Neural progenitor cell (in vitro differentiated cells): ENCODE results near the gene CMC2. TPM values are rescaled to one million over a fixed set of nuclear protein-coding genes. Genes with fewer than 3 reads are reported as not detected.

Experiments
- DNase-seq: peaks from one replicate; pipeline ENCODE4 v3.0.0-alpha.2; 2016; ENCODE audit warnings: low spot score
- H2AFZ ChIP-seq: fragments of 200-600 bp; sonication (generic); replicated peaks from 2 replicates; pipeline ENCODE4 v1.6.1; 2016; ENCODE audit warnings: antibody characterized with exemption
- H3F3A ChIP-seq: fragments of 200-600 bp; sonication (generic); 2 replicates; pipeline ENCODE4 v1.6.1; 2016; ENCODE audit warnings: antibody characterized with exemption, low read depth
- H3K27ac ChIP-seq: fragments of 200-600 bp; sonication (generic); 2 replicates; pipeline ENCODE4 v1.5.1; 2016; ENCODE audit warnings: mild to moderate bottlenecking
- H3K27me3 ChIP-seq: fragments of 200-600 bp; sonication (generic); 2 replicates; pipeline ENCODE4 v1.6.1; 2016; ENCODE audit warnings: mild to moderate bottlenecking, moderate library complexity
- H3K36me3 ChIP-seq: fragments of 200-600 bp; sonication (generic); 2 replicates; pipeline ENCODE4 v1.5.1; 2016
- H3K4me1 ChIP-seq: fragments of 200-600 bp; sonication (generic); 2 replicates; pipeline ENCODE4 v1.6.1; 2016; ENCODE audit warnings: mixed run types
- H3K4me2 ChIP-seq: fragments of 200-600 bp; sonication (generic); 2 replicates; pipeline ENCODE4 v1.6.1; 2016
- H3K4me3 ChIP-seq: fragments of 200-600 bp; sonication (generic); 2 replicates; pipeline ENCODE4 v1.5.1; 2016
- H3K79me2 ChIP-seq: fragments of 200-600 bp; sonication (generic); 2 replicates; pipeline ENCODE4 v1.6.1; 2016; ENCODE audit warnings: low read depth
- H3K9ac ChIP-seq: fragments of 200-600 bp; sonication (generic); 2 replicates; pipeline ENCODE4 v1.6.1; 2016
- H3K9me3 ChIP-seq: fragments of 200-600 bp; sonication (generic); 2 replicates; pipeline ENCODE4 v1.5.1; 2016; ENCODE audit warnings: low read depth
- H4K20me1 ChIP-seq: fragments of 200-600 bp; sonication (generic); 2 replicates; pipeline ENCODE4 v1.6.1; 2016; ENCODE audit warnings: low read depth
- H3K27ac Mint-ChIP-seq: 3 replicates; pipeline ENCODE4 v1.8.0; 2021; ENCODE audit warnings: mixed read lengths
- H3K27me3 Mint-ChIP-seq: 2 replicates; pipeline ENCODE4 v1.8.0; 2022; ENCODE audit warnings: low read depth, mild to moderate bottlenecking, inconsistent platforms, moderate library complexity, mixed read lengths; ENCODE audit not compliant: insufficient read depth
- H3K36me3 Mint-ChIP-seq: 3 replicates; pipeline ENCODE4 v1.8.0; 2021; ENCODE audit warnings: mixed read lengths
- H3K4me1 Mint-ChIP-seq: 3 replicates; pipeline ENCODE4 v1.8.0; 2021; ENCODE audit warnings: mixed read lengths
- H3K4me3 Mint-ChIP-seq: 3 replicates; pipeline ENCODE4 v1.8.0; 2021; ENCODE audit warnings: mild to moderate bottlenecking, moderate library complexity, mixed read lengths
- H3K9me3 Mint-ChIP-seq: 3 replicates; pipeline ENCODE4 v1.8.0; 2020; ENCODE audit warnings: mixed read lengths
- CTCF ChIP-seq: fragments of 200-600 bp; sonication (generic); IDR thresholded peaks from 2 replicates; pipeline ENCODE4 v1.5.1; 2017; ENCODE audit warnings: antibody characterized with exemption, mild to moderate bottlenecking
- EZH2 ChIP-seq: fragments of 200-600 bp; sonication (generic); IDR thresholded peaks from 2 replicates; pipeline ENCODE4 v1.6.1; 2017; ENCODE audit warnings: antibody characterized with exemption, mild to moderate bottlenecking, moderate library complexity
- EZH2phosphoT487 ChIP-seq: fragments of 200-600 bp; sonication (generic); IDR thresholded peaks from 2 replicates; pipeline ENCODE4 v1.6.1; 2017; ENCODE audit warnings: antibody characterized with exemption
- total RNA-seq: library from RNA; depleted of rRNA; stranded (reverse); fragments of >200 nt; gene quantifications from 2 replicates; pipeline ENCODE4 v1.2.3, GENCODE V29; 2015; ENCODE audit warnings: low replicate concordance

CMC2 gene
- total RNA-seq, 1 donor from 2014 or later: 138 TPM

DNA sequence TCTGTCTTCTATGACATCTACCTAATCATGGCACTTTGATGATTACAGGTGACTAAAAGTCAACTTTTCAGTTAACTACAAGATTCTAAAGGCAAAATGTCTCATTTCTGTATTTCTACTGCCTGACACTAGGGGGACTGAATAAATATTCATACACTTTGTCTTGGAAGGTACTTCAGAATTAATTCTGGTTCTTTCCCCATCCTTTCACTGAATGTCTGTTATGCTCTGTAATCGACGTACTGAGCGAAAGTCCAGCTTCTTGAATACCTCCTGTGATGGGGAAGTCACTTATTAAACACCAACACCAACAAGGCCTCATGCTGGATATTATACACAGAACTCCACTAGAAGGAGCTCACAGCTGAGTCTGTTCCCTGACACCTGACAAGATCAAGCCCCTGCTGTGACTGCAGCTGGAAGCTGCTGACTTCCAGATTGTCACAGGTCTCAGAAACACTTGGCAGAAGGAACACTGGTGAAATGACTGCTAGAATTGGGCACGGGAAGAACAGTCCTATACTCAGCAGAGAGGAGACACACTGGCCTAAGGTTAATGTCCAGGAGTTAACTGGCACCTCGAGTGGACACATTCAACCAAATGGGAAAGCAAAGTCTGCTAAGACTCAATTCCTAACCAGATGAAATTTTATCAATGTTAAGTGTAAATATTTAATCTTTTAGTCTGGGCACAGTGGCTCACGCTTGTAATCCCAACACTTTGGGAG lies 31.9 kb downstream of the CMC2 start:
- Histone ChIP-seq H3K79me2 (no peaks in the 10 kb centered on the region), H3K4me2 (no peak overlapping the region), H3K4me3 (no peak overlapping the region), H3K36me3 (no peaks in the 10 kb centered on the region), H3K4me1 (peaks cover 14% of the 10 kb centered on the region), H3K27me3 (no peaks in the 10 kb centered on the region), H4K20me1 (no peaks in the 10 kb centered on the region), H2AFZ (no peak overlapping the region), H3F3A (no peaks in the 10 kb centered on the region), H3K27ac (no peak overlapping the region), H3K9me3 (no peaks in the 10 kb centered on the region), H3K9ac (no peak overlapping the region)
- H3K27me3 Mint-ChIP-seq: no peaks in the 10 kb centered on the region
- H3K4me3 Mint-ChIP-seq: no peak overlapping the region
- peaks cover 13% of the 10 kb centered on the region for H3K36me3 Mint-ChIP-seq
- peak; percentile 18 for DNase-seq
- H3K27ac Mint-ChIP-seq: no peak overlapping the region
- H3K9me3 Mint-ChIP-seq: no peaks in the 10 kb centered on the region
- H3K4me1 Mint-ChIP-seq: peaks cover 5% of the 10 kb centered on the region
- TF ChIP-seq CTCF (peak; percentile 56), EZH2phosphoT487 (no peak), EZH2 (no peak)

- no peaks in the 10 kb centered on the region for H3K9me3 Mint-ChIP-seq
- Histone ChIP-seq H3K4me2 (no peak overlapping the region), H3K9ac (no peak overlapping the region), H3K4me1 (peaks cover 13% of the 10 kb centered on the region), H3F3A (no peaks in the 10 kb centered on the region), H3K36me3 (no peaks in the 10 kb centered on the region), H2AFZ (no peak overlapping the region), H3K27me3 (no peaks in the 10 kb centered on the region), H3K27ac (no peak overlapping the region), H3K4me3 (no peak overlapping the region), H4K20me1 (no peaks in the 10 kb centered on the region), H3K79me2 (no peaks in the 10 kb centered on the region), H3K9me3 (no peaks in the 10 kb centered on the region)
- peaks cover 4% of the 10 kb centered on the region for H3K27me3 Mint-ChIP-seq
- no peak overlapping the region for H3K27ac Mint-ChIP-seq
- DNase-seq: no peak
- H3K4me1 Mint-ChIP-seq: peaks cover 5% of the 10 kb centered on the region
- TF ChIP-seq EZH2phosphoT487 (no peak), CTCF (no peak), EZH2 (no peak)
- peaks cover 13% of the 10 kb centered on the region for H3K36me3 Mint-ChIP-seq
- no peak overlapping the region for H3K4me3 Mint-ChIP-seq
Observed at GRCh38 chr16:80973991-80974390, 32.7 kb downstream of the CMC2 start.

DNA sequence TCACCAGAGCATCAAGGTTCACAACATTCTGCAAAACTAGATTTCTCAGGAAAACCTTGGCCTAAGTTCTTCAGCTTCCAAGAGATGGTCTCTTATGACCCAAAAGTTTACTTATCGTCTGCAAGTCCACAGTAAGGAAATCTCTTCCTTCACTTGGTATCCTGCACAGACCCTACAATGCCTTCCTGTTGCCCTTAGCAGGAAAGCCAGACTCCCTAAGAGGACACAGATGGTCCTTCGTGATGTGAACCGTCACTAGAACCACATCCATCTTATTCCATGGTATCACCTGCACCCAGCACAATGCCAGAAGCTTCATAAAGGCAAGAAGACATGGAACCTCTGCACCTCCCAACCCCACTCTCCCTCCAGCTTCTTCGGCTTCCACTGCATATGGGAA lies 34.1 kb downstream of the CMC2 start:
- H3K27me3 Mint-ChIP-seq: peaks cover 4% of the 10 kb centered on the region
- TF ChIP-seq EZH2 (no peak), EZH2phosphoT487 (no peak), CTCF (no peak)
- Histone ChIP-seq H2AFZ (no peak overlapping the region), H3K27ac (no peak overlapping the region), H3K4me3 (no peak overlapping the region), H4K20me1 (no peaks in the 10 kb centered on the region), H3K36me3 (no peaks in the 10 kb centered on the region), H3K27me3 (no peaks in the 10 kb centered on the region), H3K4me2 (no peak overlapping the region), H3K9ac (no peak overlapping the region), H3K9me3 (no peaks in the 10 kb centered on the region), H3K4me1 (peaks cover 8% of the 10 kb centered on the region), H3F3A (no peaks in the 10 kb centered on the region), H3K79me2 (no peaks in the 10 kb centered on the region)
- no peaks in the 10 kb centered on the region for H3K9me3 Mint-ChIP-seq
- H3K36me3 Mint-ChIP-seq: peaks cover 18% of the 10 kb centered on the region
- H3K27ac Mint-ChIP-seq: no peak overlapping the region
- no peak for DNase-seq
- H3K4me3 Mint-ChIP-seq: no peak overlapping the region
- peaks cover 5% of the 10 kb centered on the region for H3K4me1 Mint-ChIP-seq
